ENCODE data around the gene ETFBKMT. TPM values are rescaled to one million over a fixed set of nuclear protein-coding genes. Genes with fewer than 3 reads are reported as not detected.

ETFBKMT gene
- total and polyA plus RNA-seq, 2 of the 4 experiments (the other 2 are of a cell fraction), result 1.2 to 2.5 TPM

DNA sequence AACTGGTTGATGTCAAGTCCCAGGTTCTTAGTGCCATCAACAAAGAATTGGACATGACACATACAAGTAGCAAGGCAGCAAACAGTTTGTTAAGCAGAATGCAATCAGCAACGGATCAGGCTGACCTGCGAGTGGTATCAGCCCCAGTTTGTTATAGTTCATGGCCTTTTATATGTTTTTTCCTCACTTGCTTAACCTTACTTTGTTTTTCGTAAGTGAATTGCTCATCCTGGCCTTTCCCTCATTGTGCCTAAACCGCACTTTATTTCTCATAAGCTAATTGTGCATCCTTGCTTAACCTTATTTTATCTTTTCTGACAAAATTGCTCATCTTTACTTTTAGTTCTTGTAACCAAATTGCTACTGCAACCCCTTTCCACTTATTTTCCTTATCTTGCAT lies 4.1 kb downstream of the ETFBKMT start:
- Histone ChIP-seq H3K4me2 (ENCODE audit: low read depth, low read length) (no peak overlapping the region), H3K27me3 (ENCODE audit: control insufficient read depth, insufficient read depth, low read length) (no peaks in the 10 kb centered on the region), H3K4ac (ENCODE audit: low read depth, low read length) (no peak overlapping the region), H3K56ac (ENCODE audit: extremely low read depth, insufficient read depth, low read length) (no peak overlapping the region), H3K36me3 (ENCODE audit: control insufficient read depth, insufficient read depth, low read length) (no peaks in the 10 kb centered on the region), H4K91ac (ENCODE audit: insufficient read depth, low read depth, low read length) (no peak overlapping the region), H2BK15ac (ENCODE audit: low read depth, low read length) (no peak overlapping the region), H3K4me1 (ENCODE audit: control insufficient read depth, insufficient read depth, low read length) (no peaks in the 10 kb centered on the region), H3K18ac (ENCODE audit: low read depth, low read length) (no peak overlapping the region), H4K5ac (ENCODE audit: low read depth, low read length) (no peak overlapping the region), H2AFZ (replicated peaks; ENCODE audit: low read length, poor library complexity) (no peak overlapping the region), H3K79me1 (ENCODE audit: low read depth in 1 of 2, low read length in 2 of 2) (peaks cover 0 to 5% of the 10 kb centered on the region in 2 experiments; a peak in 2 of 4 replicates), H2BK20ac (ENCODE audit: low read depth, low read length) (no peak overlapping the region), H2AK5ac (ENCODE audit: low read depth, low read length) (no peak overlapping the region), H3K9me3 (ENCODE audit: control insufficient read depth, insufficient read depth, low read length) (peaks cover 2% of the 10 kb centered on the region; the same call in 1 of the 2 replicates), H3K27ac (ENCODE audit: insufficient read depth, low read length) (no peak overlapping the region), H2BK5ac (ENCODE audit: low read depth, low read length, poor library complexity, severe bottlenecking) (no peak overlapping the region), H3K9me1 (ENCODE audit: insufficient read depth, low read length) (no peaks in the 10 kb centered on the region; the same call in 1 of the 2 replicates), H3K9ac (ENCODE audit: low read depth, low read length) (no peak overlapping the region), H3K4me3 (ENCODE audit: insufficient read depth, low read depth, low read length) (no peak overlapping the region), H4K20me1 (ENCODE audit: insufficient read depth, low read length) (no peaks in the 10 kb centered on the region), H3K14ac (replicated peaks; ENCODE audit: low read depth, low read length) (no peak overlapping the region), H3K23ac (ENCODE audit: low read depth, low read length) (no peak overlapping the region), H4K8ac (ENCODE audit: low read depth in 2 of 2, low read length in 2 of 2) (no peak overlapping the region), H2BK120ac (ENCODE audit: low read depth, low read length) (no peak overlapping the region), H2AK9ac (replicated peaks; ENCODE audit: low read depth, low read length, poor library complexity) (no peak overlapping the region)
- DNase-seq, result no peak
- no peak for ATAC-seq (ENCODE audit: low read depth)
- dilution Hi-C loops (cut with HindIII; ENCODE audit: low sequenced_read_pairs, unreplicated experiment) (no loop called here), intact Hi-C loops (cut with micrococcal nuclease) (no loop called here), in situ Hi-C loops (cut with MboI; ENCODE audit: low sequenced_read_pairs) (loop anchor here (25.0 kb wide), 2 partner anchors 399 to 1024 kb away; partner anchors contain the start of gene DNM1L)
- ChIA-PET CTCF (no interaction called here), POLR2A (ENCODE audit: unreplicated experiment) (no interaction called here)
- BruUV-seq (replicated peaks), result no TSS peak
- TF ChIP-seq, protein P1, sequence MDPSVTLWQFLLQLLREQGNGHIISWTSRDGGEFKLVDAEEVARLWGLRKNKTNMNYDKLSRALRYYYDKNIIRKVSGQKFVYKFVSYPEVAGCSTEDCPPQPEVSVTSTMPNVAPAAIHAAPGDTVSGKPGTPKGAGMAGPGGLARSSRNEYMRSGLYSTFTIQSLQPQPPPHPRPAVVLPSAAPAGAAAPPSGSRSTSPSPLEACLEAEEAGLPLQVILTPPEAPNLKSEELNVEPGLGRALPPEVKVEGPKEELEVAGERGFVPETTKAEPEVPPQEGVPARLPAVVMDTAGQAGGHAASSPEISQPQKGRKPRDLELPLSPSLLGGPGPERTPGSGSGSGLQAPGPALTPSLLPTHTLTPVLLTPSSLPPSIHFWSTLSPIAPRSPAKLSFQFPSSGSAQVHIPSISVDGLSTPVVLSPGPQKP (IDR thresholded peaks at IDR 0.05; ENCODE audit: borderline replicate concordance, low read depth, low read length), result no peak
- TF ChIP-seq POLR2A (IDR thresholded peaks at IDR 0.05; ENCODE audit: low read depth, low read length), result no peak
- TF ChIP-seq RCOR1 (IDR thresholded peaks at IDR 0.05; ENCODE audit: insufficient replicate concordance, low read length), result no peak
- TF ChIP-seq FOS (IDR thresholded peaks at IDR 0.05; ENCODE audit: low read depth, low read length), result no peak
- TF ChIP-seq BHLHE40 (IDR thresholded peaks at IDR 0.05; ENCODE audit: low read depth, low read length), result no peak
- TF ChIP-seq, protein P2, sequence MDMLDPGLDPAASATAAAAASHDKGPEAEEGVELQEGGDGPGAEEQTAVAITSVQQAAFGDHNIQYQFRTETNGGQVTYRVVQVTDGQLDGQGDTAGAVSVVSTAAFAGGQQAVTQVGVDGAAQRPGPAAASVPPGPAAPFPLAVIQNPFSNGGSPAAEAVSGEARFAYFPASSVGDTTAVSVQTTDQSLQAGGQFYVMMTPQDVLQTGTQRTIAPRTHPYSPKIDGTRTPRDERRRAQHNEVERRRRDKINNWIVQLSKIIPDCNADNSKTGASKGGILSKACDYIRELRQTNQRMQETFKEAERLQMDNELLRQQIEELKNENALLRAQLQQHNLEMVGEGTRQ (IDR thresholded peaks at IDR 0.05; ENCODE audit: low read depth, low read length), result no peak
- TF ChIP-seq MXI1 (IDR thresholded peaks at IDR 0.05; ENCODE audit: borderline replicate concordance, low read depth, low read length), result no peak
- 96% methylated on average over 4 of the region's 4 CpGs; no CpG with 5 or more reads in 1 of the 2 experiments for WGBS, 2 experiments (ENCODE audit: extremely low coverage in 2 of 2, insufficient read length in 1 of 2)
